ENCODE results near the gene HIPK2. TPM values are rescaled to one million over a fixed set of nuclear protein-coding genes. Genes with fewer than 3 reads are reported as not detected.

Gene HIPK2
- 9.5 TPM for polyA plus RNA-seq (2013, experiment 1 of 2)
- polyA plus RNA-seq (2013, experiment 2 of 2), result 12.0 TPM

DNA sequence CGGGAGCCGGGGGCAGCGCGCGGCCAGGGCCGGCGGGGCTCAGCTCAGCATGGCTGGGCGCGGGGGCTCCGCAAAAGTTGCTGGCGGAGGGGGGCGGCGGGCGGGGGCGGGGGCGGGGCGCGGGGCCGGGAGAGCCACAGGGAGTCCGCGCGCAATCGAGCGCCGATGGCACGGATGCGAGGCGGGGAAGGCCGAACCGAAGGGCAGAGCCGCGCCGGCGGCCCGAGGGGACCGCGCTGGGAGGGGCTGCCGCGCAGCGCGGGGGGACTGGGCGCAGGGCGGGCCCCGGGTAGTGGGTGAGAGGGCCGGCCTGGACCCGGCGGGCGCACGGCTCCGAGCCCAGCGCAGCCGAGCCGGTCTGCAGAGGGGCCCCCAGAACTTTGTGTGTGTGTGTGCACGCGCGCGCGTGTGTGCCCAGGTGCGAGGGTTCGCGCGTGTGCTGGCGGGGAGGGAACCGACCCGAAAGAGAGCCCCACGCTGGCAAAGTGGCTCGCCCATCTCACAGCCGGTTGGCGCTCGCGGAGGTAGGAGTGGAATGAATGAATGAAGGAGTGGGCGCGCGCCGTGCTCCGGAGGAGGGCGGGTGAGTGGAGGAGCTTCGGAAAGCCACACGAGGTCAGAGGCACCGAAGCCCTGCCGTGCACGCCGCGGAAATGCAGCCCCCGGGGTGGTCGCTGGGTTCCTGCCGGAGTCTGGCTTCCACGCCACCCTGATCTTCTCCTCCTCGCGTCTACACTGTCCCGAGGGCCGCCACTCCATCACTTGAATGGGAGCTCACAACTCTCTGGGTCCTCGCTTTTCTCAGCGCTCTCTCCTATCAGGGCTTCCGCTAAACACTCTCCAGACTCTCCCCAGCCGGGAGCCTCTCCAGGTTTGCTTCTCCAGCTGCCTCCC lies at the start of gene HIPK2:
HIPK2 (minus strand) TSS at position 51 of the 894 bp plus-strand sequence. CDS start 375 bp downstream, outside the sequence.
- Histone ChIP-seq H3K9me3 (ENCODE audit: insufficient read depth, low read depth, low read length) (no peaks in the 10 kb centered on the region), H3K4me1 (ENCODE audit: insufficient read depth, low read length) (peaks cover 11% of the 10 kb centered on the region), H3K36me3 (ENCODE audit: insufficient read depth, low read length) (no peaks in the 10 kb centered on the region), H3K27ac (ENCODE audit: low read depth, low read length) (no peak within 1 kb of the TSS), H3K9ac (ENCODE audit: low read depth, low read length) (peak within 1 kb of the TSS; percentile 73), H3K4me3 (ENCODE audit: low read length) (peak within 1 kb of the TSS; percentile 84), H3K27me3 (ENCODE audit: insufficient read depth, low read length) (peaks cover 47% of the 10 kb centered on the region)
- WGBS, result under 1% methylated on average over 96 of the region's 96 CpGs

DNA sequence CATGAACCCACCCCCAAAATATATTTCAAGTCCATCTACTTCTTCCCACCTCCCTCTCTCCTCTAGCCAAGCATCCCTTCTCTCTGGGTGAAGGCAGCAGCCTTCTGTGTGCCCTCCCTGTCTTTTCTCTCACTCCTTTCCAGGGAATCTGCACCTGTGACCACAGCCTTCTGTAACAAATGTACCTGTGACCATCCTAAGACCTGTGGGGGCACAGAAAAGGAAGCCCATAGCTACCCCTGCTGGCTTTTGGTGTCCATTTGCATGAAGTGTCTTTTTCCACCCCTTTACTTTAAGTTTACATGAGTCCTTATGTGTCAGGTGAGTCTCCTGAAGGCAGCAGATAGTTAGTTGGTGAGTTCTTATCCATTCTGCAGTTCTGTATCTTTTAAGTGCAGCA lies 49.2 kb upstream of the HIPK2 start:
- Histone ChIP-seq H3K4me1 (ENCODE audit: insufficient read depth, low read length) (peaks cover 6% of the 10 kb centered on the region), H3K36me3 (ENCODE audit: insufficient read depth, low read length) (no peaks in the 10 kb centered on the region), H3K4me3 (ENCODE audit: low read length) (no peak overlapping the region), H3K9ac (ENCODE audit: low read depth, low read length) (no peak overlapping the region), H3K27me3 (ENCODE audit: insufficient read depth, low read length) (no peaks in the 10 kb centered on the region), H3K9me3 (ENCODE audit: insufficient read depth, low read depth, low read length) (no peaks in the 10 kb centered on the region), H3K27ac (ENCODE audit: low read depth, low read length) (no peak overlapping the region)

DNA sequence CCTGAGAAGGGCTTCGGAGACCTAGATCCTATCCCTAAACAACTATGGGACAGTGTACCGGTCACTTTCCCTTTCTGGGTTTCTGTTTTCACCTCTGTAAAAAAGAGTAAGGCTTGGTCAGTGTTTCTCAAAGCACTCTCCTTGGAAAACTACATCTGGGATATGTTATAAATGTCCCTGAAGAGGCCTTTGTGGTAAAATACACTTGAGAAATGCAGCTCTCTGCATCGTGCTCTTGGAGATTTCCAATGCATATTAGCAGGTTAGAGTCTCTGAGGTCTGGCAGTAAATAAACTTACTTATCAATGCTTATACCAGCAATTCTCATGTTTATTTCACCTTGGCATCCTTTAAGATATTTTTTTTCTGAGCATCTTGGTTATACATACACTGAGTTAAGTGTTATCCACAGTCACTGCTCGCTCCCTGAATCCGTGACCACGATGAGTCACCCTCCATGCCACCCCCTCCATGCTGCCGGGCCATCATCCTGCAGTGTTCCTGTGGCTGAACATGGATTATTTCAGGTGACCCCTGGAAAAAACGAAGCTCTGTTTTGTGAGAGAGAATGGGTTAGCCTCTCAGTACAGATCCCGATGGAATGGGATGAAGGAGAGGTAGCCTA lies 48.0 kb upstream of the HIPK2 start:
- no peak overlapping the region for H3K9ac ChIP-seq (ENCODE audit: low read depth, low read length)
- H3K27me3 ChIP-seq (ENCODE audit: insufficient read depth, low read length), result no peaks in the 10 kb centered on the region
- no peak overlapping the region for H3K27ac ChIP-seq (ENCODE audit: low read depth, low read length)
- no peak overlapping the region for H3K4me3 ChIP-seq (ENCODE audit: low read length)
- H3K36me3 ChIP-seq (ENCODE audit: insufficient read depth, low read length), result no peaks in the 10 kb centered on the region
- H3K4me1 ChIP-seq (ENCODE audit: insufficient read depth, low read length), result peaks cover 6% of the 10 kb centered on the region
- WGBS, result 78% methylated on average over 9 of the region's 9 CpGs
- H3K9me3 ChIP-seq (ENCODE audit: insufficient read depth, low read depth, low read length), result no peaks in the 10 kb centered on the region

DNA sequence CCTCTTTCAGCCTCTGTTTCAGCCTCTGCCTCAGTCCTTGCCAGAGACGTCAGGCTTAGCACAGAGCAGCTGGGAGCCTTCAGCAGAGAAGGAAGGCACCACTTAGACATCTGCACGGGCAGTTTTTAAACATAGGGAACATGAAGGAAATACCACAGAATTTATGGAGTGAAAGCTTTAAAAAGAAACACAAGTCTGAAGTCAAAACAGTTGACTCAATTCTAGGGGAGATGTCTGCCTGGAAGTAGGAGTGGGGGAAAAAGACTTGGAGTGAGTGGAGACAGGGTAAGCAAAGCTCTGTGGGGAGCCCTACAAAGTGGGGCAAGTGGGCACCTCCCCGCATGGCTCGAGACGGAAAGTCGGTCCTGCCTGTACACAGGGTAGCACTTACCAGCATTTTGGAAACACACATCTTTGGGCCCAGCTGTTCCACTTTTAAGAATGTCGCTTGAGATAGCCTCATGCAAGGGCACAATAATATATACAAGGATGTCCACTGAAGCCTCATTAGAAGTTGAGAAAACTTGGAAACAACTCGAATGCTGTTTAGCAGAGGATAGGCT lies 46.2 kb upstream of the HIPK2 start:
- Histone ChIP-seq H3K27ac (ENCODE audit: low read depth, low read length) (no peak overlapping the region), H3K4me3 (ENCODE audit: low read length) (no peak overlapping the region), H3K4me1 (ENCODE audit: insufficient read depth, low read length) (no peaks in the 10 kb centered on the region), H3K9ac (ENCODE audit: low read depth, low read length) (no peak overlapping the region), H3K36me3 (ENCODE audit: insufficient read depth, low read length) (no peaks in the 10 kb centered on the region), H3K27me3 (ENCODE audit: insufficient read depth, low read length) (no peaks in the 10 kb centered on the region), H3K9me3 (ENCODE audit: insufficient read depth, low read depth, low read length) (no peaks in the 10 kb centered on the region)
- 89% methylated on average over 8 of the region's 8 CpGs for WGBS

DNA sequence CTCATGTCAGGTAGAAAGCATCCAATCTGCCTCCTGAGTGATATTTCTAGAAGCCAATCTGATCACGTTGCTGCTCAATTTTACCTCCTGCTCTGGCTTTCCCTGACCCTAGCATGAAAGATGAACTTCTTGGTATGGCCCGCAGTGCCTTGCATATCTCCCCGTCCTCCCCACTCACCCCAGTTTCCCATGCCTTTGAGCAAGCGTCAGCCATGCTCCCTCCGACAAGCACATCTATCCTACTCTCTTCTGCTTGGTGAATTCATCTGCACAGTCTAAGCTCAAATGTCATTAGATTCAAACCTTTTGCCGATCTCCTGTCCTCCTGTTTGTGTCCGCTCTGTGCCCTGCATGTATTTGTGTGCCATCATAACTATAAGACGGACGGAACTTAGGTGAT lies 45.1 kb upstream of the HIPK2 start:
- Histone ChIP-seq H3K27me3 (ENCODE audit: insufficient read depth, low read length) (no peaks in the 10 kb centered on the region), H3K4me1 (ENCODE audit: insufficient read depth, low read length) (no peaks in the 10 kb centered on the region), H3K4me3 (ENCODE audit: low read length) (no peak overlapping the region), H3K36me3 (ENCODE audit: insufficient read depth, low read length) (no peaks in the 10 kb centered on the region), H3K9me3 (ENCODE audit: insufficient read depth, low read depth, low read length) (no peaks in the 10 kb centered on the region), H3K27ac (ENCODE audit: low read depth, low read length) (no peak overlapping the region), H3K9ac (ENCODE audit: low read depth, low read length) (no peak overlapping the region)
- 92% methylated on average over 9 of the region's 9 CpGs for WGBS

DNA sequence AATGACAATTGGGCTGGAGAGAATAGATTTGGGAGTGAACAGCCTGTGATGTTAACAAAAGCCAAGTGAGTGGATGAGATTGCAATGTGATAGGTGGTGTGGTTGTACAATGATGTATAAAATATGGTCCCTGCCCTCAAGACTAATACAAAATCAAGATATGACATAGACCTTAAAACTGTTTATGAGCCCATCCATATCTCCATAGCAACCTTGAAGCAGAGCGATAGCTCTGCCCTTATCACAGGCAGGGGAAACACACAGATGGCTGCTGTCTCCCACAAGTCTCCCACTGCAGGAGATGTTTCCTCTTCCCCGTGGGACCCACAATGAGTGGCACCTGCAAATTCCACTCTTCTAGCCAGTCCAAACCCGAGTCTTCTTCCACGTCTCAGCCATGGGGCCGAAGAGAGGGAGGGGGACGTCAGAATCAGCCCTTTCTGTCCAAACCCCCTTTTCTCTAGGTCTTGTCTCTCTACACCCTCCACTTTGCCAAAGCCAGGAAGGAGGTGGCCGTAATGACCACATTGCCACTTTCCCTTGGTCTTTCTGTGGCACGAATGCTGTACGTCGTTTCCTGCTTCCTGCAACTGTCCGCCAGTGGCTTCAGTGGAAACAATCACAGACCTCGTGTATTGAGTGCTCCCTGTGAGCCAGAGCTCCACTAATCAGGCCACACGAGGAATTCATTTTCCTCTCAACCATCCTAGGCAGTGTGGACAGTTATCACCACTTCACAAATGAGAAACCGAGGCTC lies 43.7 kb upstream of the HIPK2 start:
- Histone ChIP-seq H3K4me1 (ENCODE audit: insufficient read depth, low read length) (no peaks in the 10 kb centered on the region), H3K9ac (ENCODE audit: low read depth, low read length) (no peak overlapping the region), H3K27me3 (ENCODE audit: insufficient read depth, low read length) (no peaks in the 10 kb centered on the region), H3K36me3 (ENCODE audit: insufficient read depth, low read length) (no peaks in the 10 kb centered on the region), H3K4me3 (ENCODE audit: low read length) (no peak overlapping the region), H3K9me3 (ENCODE audit: insufficient read depth, low read depth, low read length) (no peaks in the 10 kb centered on the region), H3K27ac (ENCODE audit: low read depth, low read length) (no peak overlapping the region)
- 93% methylated on average over 14 of the region's 14 CpGs for WGBS

DNA sequence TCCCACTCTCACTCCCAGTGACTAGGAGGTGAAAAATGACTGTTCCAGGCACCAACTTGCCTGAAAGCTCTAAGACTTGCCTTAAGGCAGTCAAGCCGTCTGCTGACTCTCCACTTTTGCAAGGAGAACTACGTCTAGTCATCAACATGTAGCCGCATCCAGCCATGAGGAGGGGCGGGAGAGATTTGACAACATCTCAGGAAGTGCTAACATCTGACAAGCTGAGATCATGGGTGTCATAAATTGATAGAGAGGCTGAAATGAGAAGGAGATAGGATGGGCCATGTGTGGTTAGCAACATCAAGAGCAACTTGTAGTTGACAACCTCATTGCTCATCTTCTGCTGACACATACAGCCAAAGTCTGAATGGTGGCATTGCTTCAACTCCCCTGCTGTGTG lies 42.3 kb upstream of the HIPK2 start:
- Histone ChIP-seq H3K9me3 (ENCODE audit: insufficient read depth, low read depth, low read length) (no peaks in the 10 kb centered on the region), H3K36me3 (ENCODE audit: insufficient read depth, low read length) (no peaks in the 10 kb centered on the region), H3K4me3 (ENCODE audit: low read length) (no peak overlapping the region), H3K27me3 (ENCODE audit: insufficient read depth, low read length) (no peaks in the 10 kb centered on the region), H3K4me1 (ENCODE audit: insufficient read depth, low read length) (no peaks in the 10 kb centered on the region), H3K9ac (ENCODE audit: low read depth, low read length) (no peak overlapping the region), H3K27ac (ENCODE audit: low read depth, low read length) (no peak overlapping the region)
- 92% methylated on average over 4 of the region's 4 CpGs for WGBS

DNA sequence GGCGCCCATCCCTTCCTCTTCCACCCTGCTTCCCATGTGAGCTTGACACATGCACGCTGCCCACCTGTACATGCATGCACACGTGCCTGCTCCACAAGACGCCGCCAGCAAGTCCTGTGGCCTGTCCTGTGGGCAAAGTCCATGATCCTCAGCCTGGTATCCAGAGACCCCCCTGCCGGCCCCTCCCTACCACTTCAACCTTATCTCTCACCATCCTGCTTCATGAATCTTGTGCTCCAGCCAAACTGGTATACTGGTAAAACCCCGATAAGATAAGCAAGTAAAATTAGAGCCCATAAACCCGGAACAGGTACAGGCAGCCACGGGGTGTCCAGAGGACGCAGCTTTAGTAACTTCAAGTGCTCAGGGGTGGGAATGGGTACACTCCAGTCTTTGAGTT lies 39.5 kb upstream of the HIPK2 start:
- no peak overlapping the region for H3K27ac ChIP-seq (ENCODE audit: low read depth, low read length)
- no peaks in the 10 kb centered on the region for H3K9me3 ChIP-seq (ENCODE audit: insufficient read depth, low read depth, low read length)
- H3K4me3 ChIP-seq (ENCODE audit: low read length), result no peak overlapping the region
- WGBS, result 93% methylated on average over 10 of the region's 10 CpGs
- H3K9ac ChIP-seq (ENCODE audit: low read depth, low read length), result no peak overlapping the region
- no peaks in the 10 kb centered on the region for H3K36me3 ChIP-seq (ENCODE audit: insufficient read depth, low read length)
- no peaks in the 10 kb centered on the region for H3K27me3 ChIP-seq (ENCODE audit: insufficient read depth, low read length)
- no peaks in the 10 kb centered on the region for H3K4me1 ChIP-seq (ENCODE audit: insufficient read depth, low read length)

DNA sequence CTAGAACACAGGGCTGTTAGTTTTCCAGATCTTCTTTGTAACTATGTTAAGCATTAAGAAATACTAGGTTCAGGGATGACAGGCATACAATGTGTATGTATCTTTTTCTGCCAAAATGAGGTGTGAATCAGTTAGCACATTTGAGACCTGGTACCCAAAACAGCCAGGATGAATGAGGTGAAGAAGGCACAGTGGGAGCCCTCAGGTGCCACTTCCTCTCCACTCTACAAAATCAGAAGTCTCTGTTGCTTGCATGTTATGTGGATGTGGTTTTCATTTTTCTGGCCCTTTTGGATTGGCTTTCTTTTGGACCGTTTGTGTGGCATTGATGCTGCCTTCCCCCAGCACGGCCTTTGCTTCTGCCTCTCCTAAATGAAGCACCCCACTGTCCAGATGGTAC lies 35.9 kb upstream of the HIPK2 start:
- Histone ChIP-seq H3K4me3 (ENCODE audit: low read length) (no peak overlapping the region), H3K9me3 (ENCODE audit: insufficient read depth, low read depth, low read length) (no peaks in the 10 kb centered on the region), H3K27me3 (ENCODE audit: insufficient read depth, low read length) (no peaks in the 10 kb centered on the region), H3K36me3 (ENCODE audit: insufficient read depth, low read length) (no peaks in the 10 kb centered on the region), H3K9ac (ENCODE audit: low read depth, low read length) (no peak overlapping the region), H3K27ac (ENCODE audit: low read depth, low read length) (no peak overlapping the region), H3K4me1 (ENCODE audit: insufficient read depth, low read length) (no peaks in the 10 kb centered on the region)
- WGBS, result 100% methylated on average over 2 of the region's 2 CpGs

DNA sequence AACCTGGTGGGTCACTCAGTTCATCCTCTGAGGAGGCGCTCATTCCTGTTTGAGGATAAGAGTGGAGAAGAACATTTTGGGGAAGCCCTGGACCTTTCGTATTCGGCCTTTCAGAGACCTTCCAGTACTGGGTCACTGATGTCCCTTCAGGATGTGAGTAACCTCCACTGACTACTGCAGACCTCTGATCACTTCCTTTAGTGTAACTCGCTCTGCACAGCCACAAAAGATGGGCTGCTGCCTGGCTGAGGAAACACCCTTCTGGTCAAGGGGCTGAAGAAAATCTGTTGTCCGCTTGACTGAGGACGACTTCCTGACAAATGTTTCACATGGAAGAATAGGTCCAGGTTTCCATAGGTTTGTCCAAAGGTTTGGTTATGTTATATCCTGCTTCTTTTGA lies 35.4 kb upstream of the HIPK2 start:
- no peaks in the 10 kb centered on the region for H3K27me3 ChIP-seq (ENCODE audit: insufficient read depth, low read length)
- H3K9ac ChIP-seq (ENCODE audit: low read depth, low read length), result no peak overlapping the region
- H3K4me3 ChIP-seq (ENCODE audit: low read length), result no peak overlapping the region
- no peak overlapping the region for H3K27ac ChIP-seq (ENCODE audit: low read depth, low read length)
- no peaks in the 10 kb centered on the region for H3K9me3 ChIP-seq (ENCODE audit: insufficient read depth, low read depth, low read length)
- WGBS, result 92% methylated on average over 6 of the region's 6 CpGs
- no peaks in the 10 kb centered on the region for H3K36me3 ChIP-seq (ENCODE audit: insufficient read depth, low read length)
- no peaks in the 10 kb centered on the region for H3K4me1 ChIP-seq (ENCODE audit: insufficient read depth, low read length)

DNA sequence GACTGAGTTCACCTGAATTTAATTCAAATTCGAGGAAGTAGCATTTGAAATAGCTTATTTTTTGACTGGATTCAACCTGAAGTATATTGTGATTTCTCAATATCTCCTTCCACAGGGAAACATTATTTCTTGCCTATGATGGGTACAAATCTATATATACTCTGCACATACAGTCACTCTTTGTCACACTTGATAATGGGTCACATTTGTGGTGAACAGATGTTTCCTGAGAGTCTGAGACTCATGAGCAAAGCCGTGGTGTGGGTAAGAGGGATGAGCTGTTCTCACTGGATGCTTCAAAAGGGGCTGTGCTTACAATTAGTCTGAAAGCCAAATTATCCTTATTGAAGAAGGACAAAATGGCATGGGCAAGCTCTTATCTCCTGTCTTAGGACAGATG lies 33.3 kb upstream of the HIPK2 start:
- no peak overlapping the region for H3K27ac ChIP-seq (ENCODE audit: low read depth, low read length)
- H3K9ac ChIP-seq (ENCODE audit: low read depth, low read length), result no peak overlapping the region
- WGBS, result 92% methylated on average over 1 of the region's 2 CpGs
- no peak overlapping the region for H3K4me3 ChIP-seq (ENCODE audit: low read length)
- H3K4me1 ChIP-seq (ENCODE audit: insufficient read depth, low read length), result no peaks in the 10 kb centered on the region
- no peaks in the 10 kb centered on the region for H3K27me3 ChIP-seq (ENCODE audit: insufficient read depth, low read length)
- no peaks in the 10 kb centered on the region for H3K36me3 ChIP-seq (ENCODE audit: insufficient read depth, low read length)
- no peaks in the 10 kb centered on the region for H3K9me3 ChIP-seq (ENCODE audit: insufficient read depth, low read depth, low read length)
